Testis (tissue), 3 donors: ENCODE results near the gene SCPEP1. TPM values are rescaled to one million over a fixed set of nuclear protein-coding genes. Genes with fewer than 3 reads are reported as not detected.

Experiments
- DNase-seq: peaks from one replicate; pipeline ENCODE4 v3.0.0-alpha.2; 2019
- H3K27ac ChIP-seq, 2 donors: fragments of 200-600 bp; sonication (generic); one replicate each; pipeline ENCODE4 v1.5.1; 2019
- H3K27me3 ChIP-seq: fragments of 200-600 bp; sonication (generic); one replicate; pipeline ENCODE4 v1.5.1; 2019
- H3K36me3 ChIP-seq: fragments of 200-600 bp; sonication (generic); one replicate; pipeline ENCODE4 v1.5.1; 2017; ENCODE audit warnings: low read depth; ENCODE audit errors: missing control alignments
- H3K4me1 ChIP-seq: fragments of 200-600 bp; sonication (generic); one replicate; pipeline ENCODE4 v1.5.1; 2019
- H3K4me3 ChIP-seq, 2 donors: fragments of 200-600 bp; sonication (generic); one replicate each; pipeline ENCODE4 v1.5.1; 2017 to 2019
- H3K9me3 ChIP-seq: fragments of 200-600 bp; sonication (generic); one replicate; pipeline ENCODE4 v1.5.1; 2017
- POLR2A ChIP-seq: fragments of 450-650 bp; IDR thresholded peaks from one replicate; pipeline ENCODE4 v1.6.1; 2017; ENCODE audit warnings: antibody characterized with exemption, mild to moderate bottlenecking, moderate library complexity
- WGBS, 2 donors: methylation state at CpG; one replicate each; pipeline ENCODE4 v1.1.5; 2018; 5-methylcytosine and 5-hydroxymethylcytosine counted together
- intact Hi-C: fragments of 100-400 bp; cut with DNase I; formaldehyde crosslinking; loops from one replicate; pipeline ENCODE4 v1.15.1; 2023; ENCODE audit warnings: low total_unique reads
- polyA plus RNA-seq: library from polyadenylated mRNA; stranded (reverse); fragments of 350-450 nt; fragmentation: Illumina TruSeq; extraction: RNeasy Lipid Tissue Mini Kit (QIAGEN cat#74804); gene quantifications from one replicate; pipeline ENCODE4 v1.2.3, GENCODE V29; 2014; ENCODE audit warnings: low read depth, low replicate concordance; ENCODE audit not compliant: insufficient read depth
- total RNA-seq, 2 donors: library from RNA; depleted of rRNA; stranded (reverse); fragments of >200 nt; gene quantifications; one replicate each; pipeline ENCODE4 v1.2.3, GENCODE V29; 2016
- TF ChIP-seq, protein P1 (sequence below), 3 experiments: fragments of 450-650 bp in 2 of 3; fragments of 200-600 bp in 1 of 3; sonication (generic) in 1 of 3; IDR thresholded peaks; one replicate each; pipeline ENCODE4 v1.5.1; 2016 to 2019; ENCODE audit warnings: antibody characterized with exemption in 3 of 3, mild to moderate bottlenecking in 2 of 3, moderate library complexity in 1 of 3

The SCPEP1 gene
- total and polyA plus RNA-seq, 3 donors from 2014 or later: 30.7 to 55.7 (median 35.2) TPM

DNA sequence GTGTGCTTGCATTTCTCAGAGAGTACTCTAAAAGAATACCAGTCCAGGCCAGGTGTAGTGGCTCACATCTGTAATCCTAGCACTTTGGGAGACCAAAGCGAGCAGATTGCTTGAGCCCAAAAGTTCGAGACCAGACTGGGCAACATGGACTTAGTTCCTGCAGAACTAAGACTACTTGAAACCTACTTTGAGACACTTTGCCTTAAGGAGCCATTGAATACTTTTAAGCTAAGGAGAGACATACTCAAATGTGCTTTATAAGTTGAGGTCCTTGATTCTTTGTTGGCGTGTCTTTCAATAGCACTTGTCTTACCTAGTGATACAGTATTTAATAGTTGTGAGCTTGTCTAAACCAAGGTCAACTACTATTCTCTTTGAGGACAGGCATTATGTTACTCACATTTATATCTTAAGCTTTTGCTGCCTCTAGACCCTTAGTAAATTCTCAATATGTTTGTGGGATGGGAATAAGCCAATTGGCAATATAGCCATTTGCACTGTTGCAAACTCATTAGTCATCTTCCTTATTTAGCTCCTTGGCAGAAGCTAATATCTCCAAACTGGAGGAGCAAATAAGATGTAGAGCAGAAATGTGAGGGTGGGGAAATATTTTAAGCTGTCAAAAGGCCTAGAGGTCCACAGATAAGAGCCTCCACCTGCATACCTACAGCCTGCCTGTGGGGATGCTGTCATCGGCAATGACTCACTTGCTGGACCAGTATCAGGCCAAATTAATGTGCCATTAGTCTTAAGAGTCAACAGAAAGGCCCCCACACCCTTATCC lies 16.3 kb downstream of the SCPEP1 start:
- WGBS, 2 donors: 84 to 99% methylated on average over 4 of the region's 4 CpGs
- no peak overlapping the region for H3K4me3 ChIP-seq
- H3K9me3 ChIP-seq: no peaks in the 10 kb centered on the region
- no peaks in the 10 kb centered on the region for H3K36me3 ChIP-seq
- no peaks in the 10 kb centered on the region for H3K27me3 ChIP-seq
- H3K27ac ChIP-seq: no peak overlapping the region
- no peak for DNase-seq
- intact Hi-C loops: no loop called here
- TF ChIP-seq POLR2A: no peak
- TF ChIP-seq, protein P1, sequence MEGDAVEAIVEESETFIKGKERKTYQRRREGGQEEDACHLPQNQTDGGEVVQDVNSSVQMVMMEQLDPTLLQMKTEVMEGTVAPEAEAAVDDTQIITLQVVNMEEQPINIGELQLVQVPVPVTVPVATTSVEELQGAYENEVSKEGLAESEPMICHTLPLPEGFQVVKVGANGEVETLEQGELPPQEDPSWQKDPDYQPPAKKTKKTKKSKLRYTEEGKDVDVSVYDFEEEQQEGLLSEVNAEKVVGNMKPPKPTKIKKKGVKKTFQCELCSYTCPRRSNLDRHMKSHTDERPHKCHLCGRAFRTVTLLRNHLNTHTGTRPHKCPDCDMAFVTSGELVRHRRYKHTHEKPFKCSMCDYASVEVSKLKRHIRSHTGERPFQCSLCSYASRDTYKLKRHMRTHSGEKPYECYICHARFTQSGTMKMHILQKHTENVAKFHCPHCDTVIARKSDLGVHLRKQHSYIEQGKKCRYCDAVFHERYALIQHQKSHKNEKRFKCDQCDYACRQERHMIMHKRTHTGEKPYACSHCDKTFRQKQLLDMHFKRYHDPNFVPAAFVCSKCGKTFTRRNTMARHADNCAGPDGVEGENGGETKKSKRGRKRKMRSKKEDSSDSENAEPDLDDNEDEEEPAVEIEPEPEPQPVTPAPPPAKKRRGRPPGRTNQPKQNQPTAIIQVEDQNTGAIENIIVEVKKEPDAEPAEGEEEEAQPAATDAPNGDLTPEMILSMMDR (IDR thresholded peaks at IDR 0.05): no peak
- H3K4me1 ChIP-seq: no peaks in the 10 kb centered on the region

DNA sequence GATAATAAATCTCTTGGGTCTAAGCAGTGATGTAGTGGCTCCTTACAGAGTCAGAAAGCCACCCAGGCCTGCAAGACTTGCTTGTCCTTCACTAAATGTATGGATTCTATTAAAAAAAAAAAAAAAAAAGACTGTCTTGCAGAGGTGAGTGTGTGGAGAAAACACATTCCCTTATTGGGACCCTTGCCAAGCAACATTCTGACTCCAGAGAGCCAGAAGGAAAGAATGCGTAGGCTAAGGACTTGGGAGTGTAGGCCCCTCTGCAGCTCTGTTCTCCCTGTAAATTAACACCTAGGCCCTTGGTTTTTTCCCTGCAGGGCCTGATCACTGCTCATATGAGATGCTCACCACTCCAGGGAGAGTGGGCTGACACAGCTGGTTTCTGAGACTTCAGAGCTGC lies 17.8 kb downstream of the SCPEP1 start:
- H3K4me1 ChIP-seq: no peaks in the 10 kb centered on the region
- H3K9me3 ChIP-seq: no peaks in the 10 kb centered on the region
- WGBS, 2 donors: 85 to 90% methylated on average over 1 of the region's 1 CpG
- TF ChIP-seq, protein P1 (IDR thresholded peaks at IDR 0.05): no peak
- no peak for TF ChIP-seq POLR2A
- no peak overlapping the region for H3K4me3 ChIP-seq
- intact Hi-C loops: no loop called here
- H3K36me3 ChIP-seq: no peaks in the 10 kb centered on the region
- DNase-seq: no peak
- H3K27me3 ChIP-seq: no peaks in the 10 kb centered on the region
- H3K27ac ChIP-seq: no peak overlapping the region

DNA sequence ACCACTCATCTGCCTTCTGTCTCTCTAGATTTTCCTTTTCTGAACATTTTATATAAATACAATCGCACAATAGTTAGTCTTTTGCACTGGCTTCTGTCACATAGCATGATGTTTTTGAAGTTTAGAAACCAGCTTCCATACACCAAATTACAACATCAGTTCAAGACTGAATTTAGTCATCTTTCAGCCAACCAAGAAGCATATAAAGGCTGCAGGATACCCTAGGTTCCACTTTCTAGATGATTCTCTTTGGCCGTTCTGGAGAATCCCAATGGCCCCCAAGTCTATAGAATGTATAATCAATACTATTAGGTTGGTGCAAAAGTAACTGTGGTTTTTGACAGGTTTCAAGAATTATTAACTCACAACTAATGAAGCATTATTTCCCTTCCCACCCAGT lies 19.4 kb downstream of the SCPEP1 start:
- intact Hi-C loops: no loop called here
- no peaks in the 10 kb centered on the region for H3K36me3 ChIP-seq

DNA sequence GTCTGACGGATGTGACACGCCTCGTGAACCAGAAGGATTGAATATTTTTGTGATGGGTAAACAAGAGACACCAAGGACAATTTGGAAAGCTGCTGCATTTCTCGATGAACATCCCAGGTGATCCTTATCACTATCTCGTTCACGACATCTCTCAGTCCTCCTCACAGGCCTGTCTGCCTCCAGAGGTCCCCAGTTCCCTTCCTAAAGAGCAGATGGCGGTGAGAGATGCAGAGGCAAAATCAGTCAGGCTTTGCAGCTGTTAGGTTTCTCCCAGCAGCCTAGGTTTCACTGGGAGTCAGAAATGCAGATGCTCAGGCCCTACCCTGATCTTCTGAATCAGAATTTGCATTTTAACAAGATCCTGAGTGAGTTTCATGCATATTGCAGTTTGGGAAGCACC lies 23.6 kb downstream of the SCPEP1 start:
- no peaks in the 10 kb centered on the region for H3K9me3 ChIP-seq
- H3K36me3 ChIP-seq: no peaks in the 10 kb centered on the region
- no peak for DNase-seq
- H3K4me3 ChIP-seq: no peak overlapping the region
- intact Hi-C loops: no loop called here
- no peak for TF ChIP-seq POLR2A
- TF ChIP-seq, protein P1 (IDR thresholded peaks at IDR 0.05): no peak
- H3K27ac ChIP-seq: no peak overlapping the region
- no peaks in the 10 kb centered on the region for H3K27me3 ChIP-seq
- no peaks in the 10 kb centered on the region for H3K4me1 ChIP-seq
- WGBS, 2 donors: 87 to 91% methylated on average over 7 of the region's 7 CpGs

More for the DNA sequence above, 19.4 kb downstream of the SCPEP1 start:
- 83 to 94% methylated on average over 2 of the region's 2 CpGs for WGBS, 2 donors
- H3K9me3 ChIP-seq: no peaks in the 10 kb centered on the region
- H3K27ac ChIP-seq: no peak overlapping the region
- TF ChIP-seq, protein P1 (IDR thresholded peaks at IDR 0.05): no peak
- no peak for TF ChIP-seq POLR2A
- no peaks in the 10 kb centered on the region for H3K27me3 ChIP-seq
- H3K4me3 ChIP-seq: no peak overlapping the region
- no peak for DNase-seq
- no peaks in the 10 kb centered on the region for H3K4me1 ChIP-seq

DNA sequence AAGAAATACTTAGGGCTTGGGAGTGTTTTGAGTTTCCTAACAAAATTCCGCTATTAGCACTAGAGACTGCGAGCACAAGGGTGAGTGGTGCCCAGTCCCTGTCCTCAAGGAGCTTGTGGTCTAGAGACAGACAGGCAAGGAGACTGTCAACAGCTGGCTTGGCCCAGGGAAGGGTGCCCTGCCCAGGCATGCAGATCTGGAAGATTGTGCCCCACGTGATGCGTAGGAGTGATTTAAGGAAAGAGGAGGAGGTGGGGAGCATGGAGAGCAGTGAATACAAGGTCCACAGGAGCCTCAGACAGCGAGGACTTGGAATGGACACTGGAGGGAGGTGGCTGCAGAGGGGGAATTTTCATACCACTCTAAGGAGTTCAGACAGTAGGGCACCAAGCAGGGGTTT lies 25.0 kb downstream of the SCPEP1 start:
- no peak overlapping the region for H3K27ac ChIP-seq
- TF ChIP-seq, protein P1 (IDR thresholded peaks at IDR 0.05): no peak
- no peak for TF ChIP-seq POLR2A
- H3K9me3 ChIP-seq: no peaks in the 10 kb centered on the region
- no peak for DNase-seq
- WGBS, 2 donors: 84 to 93% methylated on average over 5 of the region's 5 CpGs
- no peaks in the 10 kb centered on the region for H3K36me3 ChIP-seq
- H3K4me1 ChIP-seq: no peaks in the 10 kb centered on the region
- H3K4me3 ChIP-seq: no peak overlapping the region
- intact Hi-C loops: no loop called here
- no peaks in the 10 kb centered on the region for H3K27me3 ChIP-seq
